DMS 273 (cell line): ENCODE results near the gene RAB3GAP2.
A peak's percentile ranks its signal among the peaks of the same experiment; 100 is the strongest.
"Not testable (repeated sequence)": the region's sequence is repeated elsewhere in the genome, so short reads cannot be mapped to it uniquely, and the experiment has no call there.

Experiments
- DNase-seq: peaks from one replicate; lab custom pipeline; 2025; ENCODE audit not compliant: unreplicated experiment; lab: John Stamatoyannopoulos, UW

The RAB3GAP2 gene

DNA sequence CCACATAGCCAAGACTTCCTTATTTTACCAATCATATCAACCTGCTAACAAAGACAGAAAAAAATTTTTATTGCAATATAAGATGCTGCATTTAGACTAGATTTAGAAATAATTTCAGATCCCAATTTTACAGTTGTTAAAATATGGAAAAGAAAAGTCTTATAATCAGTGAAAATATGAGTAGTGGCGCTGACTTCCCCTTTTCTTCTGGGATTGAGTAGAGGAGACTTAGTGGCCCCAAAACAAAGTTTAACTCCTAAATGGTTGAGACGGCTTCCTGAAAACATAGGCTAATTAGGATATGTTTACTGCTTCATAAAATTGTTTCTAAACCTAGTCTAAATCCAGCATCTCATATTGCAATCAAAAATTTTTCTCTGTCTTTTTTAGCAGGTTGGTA lies 68.4 kb downstream of the RAB3GAP2 start:
- DNase-seq, result no peak

GRCh38 chr1:220198186-220199005 lies 73.9 kb downstream of the RAB3GAP2 start:
- no peak for DNase-seq

- peak; percentile 4 for DNase-seq
Observed at GRCh38 chr1:220195701-220196100, 76.6 kb downstream of the RAB3GAP2 start.

DNA sequence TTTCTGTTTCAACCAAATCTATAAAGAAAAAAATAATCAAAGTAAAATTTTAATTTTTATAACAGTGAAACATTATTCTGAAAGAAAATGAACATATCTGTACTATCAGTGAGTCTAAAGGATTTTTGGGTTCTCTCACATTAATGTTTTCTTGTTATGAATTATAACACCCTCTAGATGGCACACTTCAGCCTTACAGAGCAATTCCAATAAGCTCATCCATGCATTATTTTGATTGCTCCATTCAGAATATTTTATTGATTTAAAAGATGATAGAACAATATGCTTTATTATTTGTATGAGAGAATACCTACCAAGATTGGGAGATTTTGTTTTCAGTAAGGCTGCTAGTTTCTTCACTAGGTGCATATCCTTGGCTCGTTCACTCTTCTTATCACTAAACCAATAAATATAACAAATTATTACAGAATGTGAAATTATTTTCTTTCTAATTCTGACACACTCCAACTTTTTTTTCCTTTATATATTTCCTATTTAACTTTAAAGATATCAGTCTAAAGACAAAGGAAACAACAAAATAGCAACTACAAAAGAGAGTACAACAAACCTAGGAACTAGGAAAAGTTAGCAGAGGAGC lies 82.4 kb downstream of the RAB3GAP2 start:
- peak; percentile 53 for DNase-seq

DNA sequence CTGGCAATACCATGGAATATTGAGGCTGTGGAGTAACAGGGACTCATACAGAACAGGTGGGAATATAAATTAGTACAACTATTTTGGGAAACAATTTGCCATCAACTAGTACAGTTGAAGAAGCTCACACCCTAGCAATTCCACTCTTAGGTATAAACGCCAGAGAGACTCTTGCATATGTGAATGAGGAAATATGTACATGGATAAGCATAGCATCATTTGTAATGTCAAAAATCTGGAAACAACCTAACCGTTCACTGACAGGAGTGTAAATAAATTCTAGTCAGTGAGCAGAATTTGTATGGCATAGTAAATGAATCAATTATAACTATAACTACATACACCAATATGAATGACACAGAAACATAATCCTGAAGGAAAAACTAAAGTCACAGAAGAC lies 83.7 kb downstream of the RAB3GAP2 start:
- no peak for DNase-seq

GRCh38 chr1:220186752-220187151 lies 85.5 kb downstream of the RAB3GAP2 start:
- DNase-seq, result no peak

DNA sequence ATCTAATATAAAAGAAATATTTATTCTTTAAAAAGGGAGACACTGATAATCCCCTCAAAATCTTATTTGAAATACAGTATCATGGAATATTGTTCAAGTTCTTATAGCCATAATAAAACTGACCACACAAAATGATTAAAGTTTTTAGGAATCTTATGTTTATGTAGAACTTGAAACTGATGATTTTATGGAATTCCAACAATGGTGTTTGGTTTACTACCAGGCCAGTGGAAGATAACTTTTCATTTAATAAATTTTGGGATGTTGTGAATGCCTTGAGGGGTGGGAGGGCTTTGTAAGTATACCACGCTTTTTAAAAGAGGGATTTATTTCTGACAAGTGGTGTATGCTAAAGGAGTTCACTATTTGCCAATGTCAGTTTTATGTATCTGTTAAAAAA lies 87.7 kb downstream of the RAB3GAP2 start:
- no peak for DNase-seq

DNA sequence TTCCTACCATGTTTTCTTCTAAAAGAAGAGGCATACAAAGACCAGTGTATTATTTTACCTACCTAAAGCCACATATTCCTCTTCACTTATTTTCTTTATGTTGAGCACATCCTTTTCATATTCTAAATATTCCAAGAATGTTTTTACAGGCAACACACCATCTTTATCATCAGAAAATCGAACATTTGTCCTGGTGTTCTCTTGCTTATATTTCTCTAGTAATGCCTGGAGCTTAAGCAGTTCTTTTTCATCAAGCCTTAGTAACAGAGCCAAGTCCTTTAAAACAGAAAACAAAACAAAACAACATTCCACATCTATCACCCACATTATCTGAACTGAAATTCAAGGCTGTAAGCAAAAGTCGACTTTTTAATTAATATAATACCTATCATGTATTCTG lies 89.6 kb downstream of the RAB3GAP2 start:
- no peak for DNase-seq

GRCh38 chr1:220182111-220182510 lies 90.1 kb downstream of the RAB3GAP2 start:
- DNase-seq, result no peak

GRCh38 chr1:220176540-220176939 lies 95.7 kb downstream of the RAB3GAP2 start:
- no peak for DNase-seq

GRCh38 chr1:220170836-220171526 lies 101.3 kb downstream of the RAB3GAP2 start:
- DNase-seq, result no peak

DNA sequence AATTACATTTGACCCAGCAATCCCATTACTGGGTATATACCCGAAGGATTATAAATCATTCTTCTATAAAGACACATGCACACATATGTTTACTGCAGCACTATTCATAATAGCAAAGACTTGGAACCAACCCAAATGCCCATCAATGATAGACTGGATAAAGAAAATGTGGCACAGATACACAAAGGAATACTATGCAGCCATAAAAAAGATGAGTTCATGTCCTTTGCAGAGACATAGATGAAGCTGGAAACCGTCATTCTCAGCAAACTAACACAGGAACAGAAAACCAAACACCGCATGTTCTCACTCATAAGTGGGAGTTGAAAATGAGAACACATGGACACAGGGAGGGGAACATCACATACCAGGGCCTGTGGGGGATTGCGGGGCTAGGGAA lies 102.4 kb downstream of the RAB3GAP2 start:
- not testable (repeated sequence) for DNase-seq

GRCh38 chr1:220166853-220167252 lies 105.4 kb downstream of the RAB3GAP2 start:
- DNase-seq, result no peak

DNA sequence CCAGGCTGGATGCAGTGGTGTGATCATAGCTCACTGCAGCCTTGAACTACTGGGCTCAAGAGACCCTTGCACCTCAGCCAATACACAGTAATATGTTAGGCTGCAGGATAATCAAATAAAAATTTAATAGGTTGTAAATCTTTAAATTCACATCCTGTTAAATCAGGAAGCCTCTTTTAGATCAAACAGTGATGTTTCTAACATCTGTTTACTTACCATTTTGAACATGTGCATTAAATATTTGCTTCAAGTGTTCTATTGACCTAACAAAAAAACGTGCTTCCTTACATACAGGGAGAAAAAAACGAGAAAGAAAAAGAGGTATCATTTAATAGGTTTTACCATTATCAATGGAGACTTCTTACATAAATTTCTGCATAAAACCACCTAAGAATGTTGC lies 107.7 kb downstream of the RAB3GAP2 start:
- DNase-seq, result no peak

DNA sequence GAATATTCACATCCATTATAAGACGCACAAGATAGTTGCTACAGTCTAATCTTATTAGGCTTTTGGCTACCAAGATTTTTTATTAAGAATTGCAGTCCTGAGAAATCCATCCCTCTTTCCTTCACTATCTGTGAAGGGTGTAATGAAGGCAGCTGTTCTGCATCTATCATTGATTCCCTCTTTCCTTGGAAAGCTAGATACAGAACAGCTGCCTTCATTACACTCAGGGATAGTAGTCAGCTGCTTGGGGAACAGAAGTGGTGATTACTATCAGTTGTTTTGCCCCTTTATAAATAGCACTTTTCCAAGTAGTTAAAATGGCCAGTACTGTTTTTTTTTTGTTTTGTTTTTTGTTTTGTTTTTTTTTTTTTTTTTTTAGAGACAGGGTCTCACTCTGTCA lies 108.1 kb downstream of the RAB3GAP2 start:
- DNase-seq, result no peak

GRCh38 chr1:220160027-220160426 lies 112.2 kb downstream of the RAB3GAP2 start:
- DNase-seq, result no peak

DNA sequence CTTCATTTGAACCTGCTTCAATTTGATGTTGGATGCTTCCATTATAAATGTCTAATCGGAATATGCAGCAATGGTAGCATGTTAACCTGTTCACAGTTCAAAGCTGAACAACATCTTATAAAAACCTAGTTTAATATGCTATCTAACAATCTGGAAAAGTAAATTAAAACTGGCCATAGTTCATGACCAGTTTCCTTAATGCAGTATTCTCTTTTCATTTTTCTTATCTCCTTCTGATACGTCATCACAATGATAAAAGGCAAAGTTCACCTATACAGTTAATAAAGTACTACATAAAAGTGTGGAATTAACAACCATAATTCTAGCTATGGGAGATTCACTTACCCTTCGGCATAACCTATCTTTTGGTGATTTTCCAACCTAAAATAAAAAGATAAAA lies 113.2 kb downstream of the RAB3GAP2 start:
- no peak for DNase-seq

GRCh38 chr1:220158530-220158929 lies 113.7 kb downstream of the RAB3GAP2 start:
- not testable (repeated sequence) for DNase-seq

DNA sequence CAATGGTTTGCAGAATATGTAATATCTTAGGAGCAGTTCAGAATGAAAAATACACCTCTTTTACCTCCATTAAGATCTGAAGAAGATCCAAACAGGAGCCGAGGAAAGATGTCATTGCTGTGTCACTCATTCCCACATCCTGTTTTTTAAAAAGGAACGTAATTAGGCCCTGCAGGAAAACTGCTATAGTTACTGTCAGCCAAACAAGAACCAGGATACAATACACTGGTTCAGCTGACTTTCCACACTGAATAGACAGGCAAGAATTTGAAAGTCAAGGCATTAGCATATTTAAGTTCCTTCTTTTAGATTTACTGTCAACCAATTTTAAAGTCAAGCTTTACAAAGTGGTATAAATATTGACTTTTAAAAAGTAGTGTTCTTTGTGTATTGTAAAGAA lies 114.5 kb downstream of the RAB3GAP2 start:
- no peak for DNase-seq

GRCh38 chr1:220156620-220157146 lies 115.6 kb downstream of the RAB3GAP2 start:
- DNase-seq, result no peak

GRCh38 chr1:220153147-220153546 lies 119.1 kb downstream of the RAB3GAP2 start:
- no peak for DNase-seq

GRCh38 chr1:220151454-220151853 lies 120.8 kb downstream of the RAB3GAP2 start:
- no peak for DNase-seq
